ENCODE measurements around the gene KLHL7. TPM values are rescaled to one million over a fixed set of nuclear protein-coding genes. Genes with fewer than 3 reads are reported as not detected.
A peak's percentile ranks its signal among the peaks of the same experiment; 100 is the strongest.

The KLHL7 gene
- total and polyA plus RNA-seq, 12 donors = 27.1 to 159 (median 138) TPM

DNA sequence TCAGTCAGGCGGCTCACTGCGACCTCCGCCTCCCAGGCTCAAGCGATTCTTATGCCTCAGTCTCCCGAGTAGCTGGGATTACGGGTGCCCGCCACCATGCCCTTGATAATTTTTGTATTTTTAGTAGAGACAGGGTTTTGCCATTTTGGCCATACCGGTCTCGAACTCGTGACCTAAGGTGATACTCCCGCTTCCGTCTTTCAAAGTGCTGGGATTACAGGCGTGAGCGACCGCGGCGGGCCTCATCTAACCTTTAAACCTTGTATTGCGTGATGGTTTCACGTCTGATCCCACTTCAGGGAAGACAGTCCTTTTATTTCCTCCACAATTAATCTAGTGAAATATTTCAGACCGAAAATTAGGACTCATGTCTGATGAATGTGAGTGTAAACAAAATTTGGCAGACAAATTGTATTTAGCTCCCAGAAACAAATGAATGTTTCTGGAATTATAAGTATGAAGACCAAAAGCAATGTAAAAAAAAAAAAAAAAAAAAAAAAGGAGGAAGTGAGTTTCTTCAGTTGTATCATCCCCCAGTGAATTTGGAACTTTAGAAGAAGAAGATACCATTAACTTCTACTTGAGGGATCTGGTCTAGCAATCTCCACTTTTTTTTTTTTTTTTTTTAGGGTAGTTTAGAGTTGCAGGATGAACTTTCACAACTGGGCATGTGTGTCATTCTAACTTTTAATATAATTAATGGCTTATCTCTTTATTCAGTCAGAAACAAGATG lies 77.9 kb downstream of the KLHL7 start:
- Histone ChIP-seq H3K27me3 (no peaks in the 10 kb centered on the region), H3K36me3 (peaks cover 0 to 34% (median 23%) of the 10 kb centered on the region in 9 donors), H3K9me3 (no peaks in the 10 kb centered on the region), H3K4me1 (peaks cover 0 to 53% (median 31%) of the 10 kb centered on the region in 9 donors), H3K4me3 (peak overlapping the region in 6 of 10 donors; percentile 67 to 87 (median 82)), H3K27ac (peak overlapping the region in 1 of 10 donors; percentile 94)
- DNase-seq = no peak
- ATAC-seq = no peak
- 93 to 94% methylated on average over 20 of the region's 20 CpGs for WGBS, 2 donors
- TF ChIP-seq, protein P1, sequence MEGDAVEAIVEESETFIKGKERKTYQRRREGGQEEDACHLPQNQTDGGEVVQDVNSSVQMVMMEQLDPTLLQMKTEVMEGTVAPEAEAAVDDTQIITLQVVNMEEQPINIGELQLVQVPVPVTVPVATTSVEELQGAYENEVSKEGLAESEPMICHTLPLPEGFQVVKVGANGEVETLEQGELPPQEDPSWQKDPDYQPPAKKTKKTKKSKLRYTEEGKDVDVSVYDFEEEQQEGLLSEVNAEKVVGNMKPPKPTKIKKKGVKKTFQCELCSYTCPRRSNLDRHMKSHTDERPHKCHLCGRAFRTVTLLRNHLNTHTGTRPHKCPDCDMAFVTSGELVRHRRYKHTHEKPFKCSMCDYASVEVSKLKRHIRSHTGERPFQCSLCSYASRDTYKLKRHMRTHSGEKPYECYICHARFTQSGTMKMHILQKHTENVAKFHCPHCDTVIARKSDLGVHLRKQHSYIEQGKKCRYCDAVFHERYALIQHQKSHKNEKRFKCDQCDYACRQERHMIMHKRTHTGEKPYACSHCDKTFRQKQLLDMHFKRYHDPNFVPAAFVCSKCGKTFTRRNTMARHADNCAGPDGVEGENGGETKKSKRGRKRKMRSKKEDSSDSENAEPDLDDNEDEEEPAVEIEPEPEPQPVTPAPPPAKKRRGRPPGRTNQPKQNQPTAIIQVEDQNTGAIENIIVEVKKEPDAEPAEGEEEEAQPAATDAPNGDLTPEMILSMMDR (IDR thresholded peaks at IDR 0.05) = no peak
- intact Hi-C loops (cut with DNase I) = loop anchor here in 7 of 10 donors (2.0 to 10.0 kb wide), 6 partner anchors 64 to 361 kb away; partner anchors contain the start of genes KLHL7 (in 4 of the 7), GPNMB (in 2 of the 7) and TOMM7 (in 1 of the 7)

DNA sequence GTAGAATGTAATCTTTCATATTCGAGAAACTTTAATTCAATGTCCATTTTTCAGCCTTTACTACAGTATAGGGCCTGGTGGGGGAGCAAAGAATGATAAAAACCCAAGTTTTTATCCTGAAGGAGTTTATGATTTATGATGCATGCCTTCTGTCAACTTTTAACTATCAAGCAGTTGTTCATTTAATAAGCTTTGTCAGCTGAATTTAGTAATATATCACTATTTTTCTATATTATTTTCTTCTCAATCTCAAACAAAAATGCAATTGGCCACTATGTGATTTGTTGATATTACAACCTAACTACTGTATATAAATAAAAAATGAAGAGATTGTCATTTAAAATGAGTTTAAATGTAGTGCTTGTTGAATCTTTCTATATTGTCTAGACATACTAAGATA lies 78.7 kb downstream of the KLHL7 start:
- intact Hi-C loops (cut with DNase I) = loop anchor here in 6 of 10 donors (5.0 to 10.0 kb wide), 5 partner anchors 63 to 362 kb away; partner anchors contain the start of genes KLHL7 (in 3 of the 6), GPNMB (in 2 of the 6) and TOMM7 (in 1 of the 6)
- TF ChIP-seq, protein P1 (IDR thresholded peaks at IDR 0.05) = no peak
- H3K4me3 ChIP-seq = no peak overlapping the region
- H3K4me1 ChIP-seq = peaks cover 0 to 53% (median 31%) of the 10 kb centered on the region in 9 donors
- no peak for ATAC-seq
- no peaks in the 10 kb centered on the region for H3K9me3 ChIP-seq
- no peak overlapping the region for H3K27ac ChIP-seq
- peaks cover 0 to 43% (median 31%) of the 10 kb centered on the region in 9 donors for H3K36me3 ChIP-seq
- WGBS, 2 donors = 75 to 97% methylated on average over 1 of the region's 1 CpG
- no peaks in the 10 kb centered on the region for H3K27me3 ChIP-seq
- no peak for DNase-seq

DNA sequence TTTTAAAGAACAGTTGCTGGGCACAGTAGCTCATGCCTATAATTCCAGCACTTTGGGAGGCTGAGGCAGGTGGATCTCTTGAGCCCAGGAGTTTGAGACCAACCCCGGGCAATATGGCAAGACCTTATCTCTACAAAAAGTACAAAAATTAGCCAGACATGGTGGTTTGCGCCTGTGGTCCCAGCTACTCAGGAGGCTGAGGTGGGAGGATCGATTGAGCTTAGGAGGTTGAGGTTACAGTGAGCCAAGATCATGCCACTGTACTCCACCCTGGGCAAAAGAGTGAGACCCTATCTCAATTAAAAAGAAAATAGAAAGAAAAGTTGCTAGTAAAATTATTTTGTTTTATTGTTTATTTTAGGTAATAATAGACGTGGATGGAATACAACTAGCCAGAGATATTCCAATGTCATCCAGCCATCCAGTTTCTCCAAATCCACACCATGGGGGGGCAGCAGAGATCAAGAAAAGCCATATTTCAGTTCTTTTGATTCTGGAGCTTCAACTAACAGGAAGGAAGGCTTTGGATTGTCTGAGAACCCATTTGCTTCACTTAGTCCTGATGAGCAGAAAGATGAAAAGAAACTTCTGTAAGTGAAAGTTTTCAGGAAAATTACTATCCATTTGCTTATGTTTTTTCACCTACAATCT lies 79.2 kb downstream of the KLHL7 start:
- no peak overlapping the region for H3K27ac ChIP-seq
- peaks cover 0 to 54% (median 31%) of the 10 kb centered on the region in 9 donors for H3K4me1 ChIP-seq
- ATAC-seq (no peak), DNase-seq (peak in 1 of 2 donors; percentile 58)
- peaks cover 0 to 48% (median 33%) of the 10 kb centered on the region in 9 donors for H3K36me3 ChIP-seq
- H3K9me3 ChIP-seq = no peaks in the 10 kb centered on the region
- intact Hi-C loops (cut with DNase I) = loop anchor here in 8 of 10 donors (5.0 to 10.0 kb wide), 6 partner anchors 62 to 363 kb away; partner anchors contain the start of genes GPNMB (in 3 of the 8), KLHL7 (in 3 of the 8) and TOMM7 (in 1 of the 8)
- TF ChIP-seq, protein P1 (IDR thresholded peaks at IDR 0.05) = peak in 7 of 9 donors; percentile 44 to 71 (median 64)
- no peak overlapping the region for H3K4me3 ChIP-seq
- WGBS, 2 donors = 68 to 76% methylated on average over 4 of the region's 4 CpGs
- no peaks in the 10 kb centered on the region for H3K27me3 ChIP-seq

DNA sequence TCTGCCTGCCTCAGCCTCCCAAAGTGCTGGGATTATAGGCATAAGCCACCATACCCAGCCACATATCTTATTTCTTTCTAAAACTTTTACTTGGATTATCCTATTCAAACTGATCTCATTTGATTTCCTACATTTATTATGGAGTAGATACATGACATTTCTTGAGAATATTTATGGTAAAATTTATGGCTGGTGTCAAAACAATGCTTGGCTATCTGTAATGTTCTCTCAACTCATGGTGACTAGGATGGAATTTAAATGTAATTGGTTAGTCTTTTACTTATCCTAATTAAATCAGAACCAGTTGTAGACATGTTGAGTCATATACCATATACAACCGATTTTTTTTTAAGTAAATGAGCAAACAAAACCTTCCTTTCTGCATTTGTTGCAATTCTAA lies 80.4 kb downstream of the KLHL7 start:
- H3K9me3 ChIP-seq = no peaks in the 10 kb centered on the region
- whole genome bisulfite sequencing, 2 donors = 83 to 88% methylated on average over 1 of the region's 1 CpG
- intact Hi-C loops (cut with DNase I) = loop anchor here in 4 of 10 donors (5.0 to 10.0 kb wide), 3 partner anchors 61 to 79 kb away; partner anchors contain the start of gene GPNMB (in 1 of the 4)
- TF ChIP-seq, protein P1 (IDR thresholded peaks at IDR 0.05) = no peak
- no peak overlapping the region for H3K27ac ChIP-seq
- no peak overlapping the region for H3K4me3 ChIP-seq
- H3K4me1 ChIP-seq = peaks cover 0 to 56% (median 31%) of the 10 kb centered on the region in 9 donors
- peaks cover 0 to 60% (median 33%) of the 10 kb centered on the region in 9 donors for H3K36me3 ChIP-seq
- ATAC-seq = no peak
- no peak for DNase-seq
- no peaks in the 10 kb centered on the region for H3K27me3 ChIP-seq
